H1 (cell line): ENCODE measurements around the gene DPF1. TPM values are rescaled to one million over a fixed set of nuclear protein-coding genes. Genes with fewer than 3 reads are reported as not detected.

ENCODE experiments used
- ASH2L ChIP-seq: fragments of 200-600, 300-600 bp; sonication (generic); IDR thresholded peaks from one replicate; pipeline ENCODE4 v1.7.1; 2017; ENCODE audit warnings: low read length
- CBX8 ChIP-seq: fragments of 300-800, 300-1000 bp; sonication (generic); IDR thresholded peaks from 2 replicates; pipeline ENCODE4 v1.7.1; 2016; ENCODE audit warnings: low read depth, low read length, borderline replicate concordance
- CHD1 ChIP-seq: IDR thresholded peaks from 2 replicates; pipeline ENCODE4 v1.6.1; 2012; ENCODE audit warnings: low read depth, low read length, improper control_type of control experiment
- EP300 ChIP-seq, 2 experiments: IDR thresholded peaks; 1 replicate in 1 of 2; 2 replicates in 1 of 2; pipeline ENCODE4 v1.6.1; 2011 to 2012; ENCODE audit warnings: low read depth in 2 of 2, low read length in 2 of 2, mild to moderate bottlenecking in 2 of 2, borderline replicate concordance in 1 of 2, inconsistent platforms in 1 of 2, moderate library complexity in 1 of 2
- EZH2 ChIP-seq: fragments of 200-600 bp; sonication (generic); IDR thresholded peaks from 2 replicates; pipeline ENCODE4 v1.7.1; 2012; ENCODE audit warnings: low read depth, mild to moderate bottlenecking, moderate library complexity, low read length, inconsistent platforms; ENCODE audit not compliant: severe bottlenecking
- FOSL1 ChIP-seq: IDR thresholded peaks from 2 replicates; pipeline ENCODE4 v1.6.1; 2011; ENCODE audit warnings: mild to moderate bottlenecking, low read depth, low read length, moderate library complexity; ENCODE audit not compliant: insufficient read depth
- GABPA ChIP-seq: IDR thresholded peaks from 2 replicates; pipeline ENCODE4 v1.6.1; 2011; ENCODE audit warnings: mild to moderate bottlenecking, low read length, moderate library complexity, borderline replicate concordance; ENCODE audit not compliant: insufficient read depth
- HDAC6 ChIP-seq: IDR thresholded peaks from one replicate; pipeline ENCODE4 v1.7.1; 2012; ENCODE audit warnings: low read depth, mild to moderate bottlenecking, inconsistent platforms, low read length, moderate library complexity
- KDM1A ChIP-seq: fragments of 200-600, 300-600 bp; sonication (generic); IDR thresholded peaks from 2 replicates; pipeline ENCODE4 v1.7.1; 2016; ENCODE audit warnings: mild to moderate bottlenecking, low read length, borderline replicate concordance
- NRF1 ChIP-seq: IDR thresholded peaks from 2 replicates; pipeline ENCODE4 v1.6.1; 2011; ENCODE audit warnings: mild to moderate bottlenecking, low read depth, low read length, improper control_type of control experiment
- POU5F1 ChIP-seq: IDR thresholded peaks from 2 replicates; pipeline ENCODE4 v1.6.1; 2011; ENCODE audit warnings: low read depth, mild to moderate bottlenecking, low read length, moderate library complexity
- RAD21 ChIP-seq, 2 experiments: IDR thresholded peaks in 1 of 2; conservative IDR thresholded peaks in 1 of 2; 2 replicates each; pipeline ENCODE4 v1.6.1; 2011; ENCODE audit warnings: low read depth in 2 of 2, low read length in 2 of 2, improper control_type of control experiment in 1 of 2, inconsistent platforms in 1 of 2, mild to moderate bottlenecking in 1 of 2, moderate library complexity in 1 of 2
- SAP30 ChIP-seq: fragments of 300-600 bp; sonication (generic); IDR thresholded peaks from 2 replicates; pipeline ENCODE4 v1.7.1; 2012; ENCODE audit warnings: low read length, moderate library complexity, mild to moderate bottlenecking, inconsistent platforms; ENCODE audit not compliant: insufficient read depth, insufficient replicate concordance
- SIRT6 ChIP-seq: IDR thresholded peaks from one replicate; pipeline ENCODE4 v1.7.1; 2012; ENCODE audit warnings: low read length, inconsistent platforms
- SRF ChIP-seq: IDR thresholded peaks from 2 replicates; pipeline ENCODE4 v1.6.1; 2011; ENCODE audit warnings: mild to moderate bottlenecking, low read depth, low read length, moderate library complexity
- SUZ12 ChIP-seq: fragments of 200-600 bp; sonication (generic); IDR thresholded peaks from 2 replicates; pipeline ENCODE4 v1.6.1; 2012; ENCODE audit warnings: mild to moderate bottlenecking, inconsistent platforms, low read length, moderate library complexity, mixed read lengths
- TAF1 ChIP-seq: IDR thresholded peaks from 2 replicates; pipeline ENCODE4 v1.6.1; 2011; ENCODE audit warnings: mild to moderate bottlenecking, low read depth, low read length
- TAF7 ChIP-seq: optimal IDR thresholded peaks from 2 replicates; pipeline ENCODE3; 2011; ENCODE audit warnings: low read depth, mild to moderate bottlenecking, inconsistent platforms, low read length, moderate library complexity, borderline replicate concordance
- TBP ChIP-seq: IDR thresholded peaks from 2 replicates; pipeline ENCODE4 v1.6.1; 2011; ENCODE audit warnings: low read depth, low read length, improper control_type of control experiment
- polyA plus RNA-seq, 7 experiments: library from polyadenylated mRNA; depleted of rRNA in 3 of 7; stranded (reverse) in 5 of 7; unstranded in 2 of 7; fragments of >200 nt in 5 of 7; fragments of 200-250 nt in 2 of 7; gene quantifications; 1 replicate in 5 of 7; 2 replicates in 1 of 7; 4 replicates in 1 of 7; pipeline versions ENCODE4 v1.2.1 to v1.2.3, GENCODE V29; 2011 to 2013; ENCODE audit warnings: missing spikeins in 2 of 7, mixed read lengths in 2 of 7
- total RNA-seq: library from RNA; stranded (reverse); fragmentation: NEBNext Ultra II Directional; extraction: Animal tissue kit (Norgen Biotek cat#: 25700); gene quantifications from 2 replicates; pipeline ENCODE4 v1.2.1, GENCODE V29; 2021
- TF ChIP-seq, protein P1 (sequence below): IDR thresholded peaks from 2 replicates; pipeline ENCODE4 v1.6.1; 2011; ENCODE audit warnings: low read length, improper control_type of control experiment
- TF ChIP-seq, protein P2 (sequence below): IDR thresholded peaks from 2 replicates; pipeline ENCODE4 v1.6.1; 2011; ENCODE audit warnings: low read depth, mild to moderate bottlenecking, low read length; ENCODE audit not compliant: insufficient read depth

DPF1 gene
- total and polyA plus RNA-seq, 2 of the 8 experiments (the other 6 are each of a cell fraction or from before 2014, with no cell fraction given): 12.9 to 15.6 TPM

DNA sequence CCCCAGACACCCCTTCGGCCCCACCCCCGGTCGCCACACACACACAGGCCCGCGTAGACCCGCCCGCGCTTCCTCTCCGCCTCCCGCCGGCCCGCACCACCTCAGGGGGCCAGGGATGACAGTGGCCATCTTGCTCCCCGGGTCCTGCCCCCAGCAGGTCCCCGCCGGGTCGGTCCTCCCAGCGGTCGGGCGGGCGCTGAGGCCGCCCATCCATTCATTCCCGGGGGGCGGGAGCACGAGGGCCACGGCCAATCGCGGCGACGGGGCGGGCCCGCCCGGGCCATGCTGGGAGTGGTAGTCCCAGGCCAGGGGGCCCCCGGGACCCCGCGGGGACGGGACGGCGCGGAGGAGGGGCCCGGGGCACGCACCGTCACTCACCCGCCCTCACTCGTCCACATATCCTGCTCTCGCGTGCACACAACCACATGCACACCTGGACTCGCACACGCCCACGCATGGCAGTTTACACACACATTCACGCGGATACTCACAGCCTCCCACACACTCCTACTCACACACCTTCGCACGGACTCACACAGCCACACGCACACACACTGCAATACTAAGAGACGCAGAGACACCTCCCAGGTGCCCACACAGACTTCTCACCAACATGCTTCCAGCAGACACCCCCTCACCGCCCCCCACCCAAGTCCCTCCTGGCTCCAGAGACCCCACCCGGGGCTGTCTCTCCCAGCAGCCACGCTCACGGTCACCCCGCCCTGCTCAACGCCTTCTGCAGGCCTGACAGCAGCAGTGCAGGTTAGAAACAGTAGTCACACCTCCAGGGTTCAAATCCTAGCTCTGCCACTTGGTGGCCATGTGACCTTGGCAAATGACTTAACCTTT is at the start of gene DPF1 (continued):
- no peak for TF ChIP-seq FOSL1
- TF ChIP-seq SRF: no peak
- no peak for TF ChIP-seq SAP30
- TF ChIP-seq, protein P1, sequence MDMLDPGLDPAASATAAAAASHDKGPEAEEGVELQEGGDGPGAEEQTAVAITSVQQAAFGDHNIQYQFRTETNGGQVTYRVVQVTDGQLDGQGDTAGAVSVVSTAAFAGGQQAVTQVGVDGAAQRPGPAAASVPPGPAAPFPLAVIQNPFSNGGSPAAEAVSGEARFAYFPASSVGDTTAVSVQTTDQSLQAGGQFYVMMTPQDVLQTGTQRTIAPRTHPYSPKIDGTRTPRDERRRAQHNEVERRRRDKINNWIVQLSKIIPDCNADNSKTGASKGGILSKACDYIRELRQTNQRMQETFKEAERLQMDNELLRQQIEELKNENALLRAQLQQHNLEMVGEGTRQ: peak; percentile 74
- TF ChIP-seq CBX8: no peak
- TF ChIP-seq NRF1: no peak
- no peak for TF ChIP-seq ASH2L
- TF ChIP-seq EP300 (IDR thresholded peaks at IDR 0.05; ENCODE audit: borderline replicate concordance in 1 of 2, low read depth in 2 of 2, low read length in 2 of 2): no peak
- TF ChIP-seq POU5F1: no peak
- peak; percentile 51 for TF ChIP-seq TAF7
- no peak for TF ChIP-seq HDAC6
- TF ChIP-seq, protein P2, sequence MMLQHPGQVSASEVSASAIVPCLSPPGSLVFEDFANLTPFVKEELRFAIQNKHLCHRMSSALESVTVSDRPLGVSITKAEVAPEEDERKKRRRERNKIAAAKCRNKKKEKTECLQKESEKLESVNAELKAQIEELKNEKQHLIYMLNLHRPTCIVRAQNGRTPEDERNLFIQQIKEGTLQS: 0 out of 2 replicates have a peak, but pooled peaks have one; percentile 37
- no peak for TF ChIP-seq GABPA
- TF ChIP-seq SIRT6: no peak
- no peak for TF ChIP-seq TAF1
- peak; percentile 20 to 50; a peak in 3 of 4 replicates for TF ChIP-seq RAD21 (IDR thresholded peaks at IDR 0.05 in 1 of 2, conservative IDR thresholded peaks at IDR 0.05 in 1 of 2; ENCODE audit: low read depth in 2 of 2, low read length in 2 of 2)
- TF ChIP-seq KDM1A: no peak
- TF ChIP-seq CHD1: no peak
- 0 out of 2 replicates have a peak, but pooled peaks have one; percentile 25 for TF ChIP-seq SUZ12
- peak; percentile 13; the same call in 1 of the 2 replicates for TF ChIP-seq TBP
- TF ChIP-seq EZH2: no peak
